IMR-90 (cell line): Measurements from ENCODE around the gene GRAMD2B. TPM values are rescaled to one million over a fixed set of nuclear protein-coding genes. Genes with fewer than 3 reads are reported as not detected.

ENCODE experiments used
- ATAC-seq: fragments of 200-7000 bp; cut with Tn5 transposase; 2 replicates; pipeline ENCODE4 v1.9.1; 2020; ENCODE audit warnings: low read depth, mild to moderate bottlenecking, moderate library complexity
- BruUV-seq: library from RNA; stranded (reverse); fragments of 400-500 nt; replicated peaks from 2 replicates; lab custom pipeline; 2021; lab: Mats Ljungman, UMichigan
- CTCF ChIA-PET: fragments of 300-600 bp; formaldehyde crosslinking; extraction: SDS; loops from one replicate; lab custom pipeline; 2021; ENCODE audit warnings: antibody characterized with exemption; lab: Yijun Ruan, JAX
- POLR2A ChIA-PET: fragments of 300-600 bp; sonication (Branson Sonifier 250); formaldehyde crosslinking; loops from one replicate; lab custom pipeline; 2022; ENCODE audit warnings: antibody characterized with exemption; ENCODE audit not compliant: unreplicated experiment; lab: Charles Lee
- DNase-seq: peaks from one replicate; pipeline ENCODE4 v3.0.0; 2013
- H2AFZ ChIP-seq: replicated peaks from 2 replicates; pipeline ENCODE3; 2013; ENCODE audit warnings: low read length, mild to moderate bottlenecking; ENCODE audit not compliant: poor library complexity
- H2AK5ac ChIP-seq: 2 replicates; pipeline ENCODE4 v1.6.1; 2013; ENCODE audit warnings: low read depth, low read length, inconsistent platforms
- H2AK9ac ChIP-seq: replicated peaks from 2 replicates; pipeline ENCODE3; 2013; ENCODE audit warnings: mild to moderate bottlenecking, low read depth, low read length, moderate library complexity; ENCODE audit not compliant: poor library complexity
- H2BK120ac ChIP-seq: 2 replicates; pipeline ENCODE4 v1.6.1; 2013; ENCODE audit warnings: low read depth, low read length, inconsistent platforms
- H2BK15ac ChIP-seq: 3 replicates; pipeline ENCODE4 v1.6.1; 2013; ENCODE audit warnings: low read depth, low read length, inconsistent platforms
- H2BK20ac ChIP-seq: 2 replicates; pipeline ENCODE4 v1.6.1; 2013; ENCODE audit warnings: low read depth, mild to moderate bottlenecking, inconsistent platforms, low read length, moderate library complexity
- H2BK5ac ChIP-seq: 2 replicates; pipeline ENCODE4 v1.6.1; 2013; ENCODE audit warnings: mild to moderate bottlenecking, low read depth, low read length, inconsistent platforms; ENCODE audit not compliant: poor library complexity, severe bottlenecking
- H3K14ac ChIP-seq: replicated peaks from 2 replicates; pipeline ENCODE4 v1.6.1; 2013; ENCODE audit warnings: low read depth, low read length, inconsistent platforms
- H3K18ac ChIP-seq: 2 replicates; pipeline ENCODE4 v1.6.1; 2013; ENCODE audit warnings: low read depth, low read length, control low read depth
- H3K23ac ChIP-seq: 2 replicates; pipeline ENCODE4 v1.6.1; 2013; ENCODE audit warnings: low read depth, low read length, inconsistent platforms
- H3K27ac ChIP-seq: 2 replicates; pipeline ENCODE4 v1.5.1; 2013; ENCODE audit warnings: mild to moderate bottlenecking, control low read depth, low read length; ENCODE audit not compliant: insufficient read depth
- H3K27me3 ChIP-seq: 2 replicates; pipeline ENCODE4 v1.6.1; 2013; ENCODE audit warnings: low read length; ENCODE audit not compliant: control insufficient read depth, insufficient read depth
- H3K36me3 ChIP-seq: 2 replicates; pipeline ENCODE4 v1.6.1; 2013; ENCODE audit warnings: low read length, mixed read lengths; ENCODE audit not compliant: control insufficient read depth, insufficient read depth
- H3K4ac ChIP-seq: 2 replicates; pipeline ENCODE4 v1.6.1; 2013; ENCODE audit warnings: low read depth, low read length, inconsistent platforms
- H3K4me1 ChIP-seq: 2 replicates; pipeline ENCODE4 v1.6.1; 2013; ENCODE audit warnings: low read length, mixed read lengths; ENCODE audit not compliant: control insufficient read depth, insufficient read depth
- H3K4me2 ChIP-seq: 2 replicates; pipeline ENCODE4 v1.6.1; 2013; ENCODE audit warnings: low read depth, mild to moderate bottlenecking, control low read depth, low read length, moderate library complexity
- H3K4me3 ChIP-seq: 2 replicates; pipeline ENCODE4 v1.5.1; 2013; ENCODE audit warnings: low read depth, mild to moderate bottlenecking, control low read depth, low read length, moderate library complexity; ENCODE audit not compliant: insufficient read depth
- H3K56ac ChIP-seq: 2 replicates; pipeline ENCODE4 v1.6.1; 2013; ENCODE audit warnings: low read length, inconsistent platforms; ENCODE audit not compliant: insufficient read depth; ENCODE audit errors: extremely low read depth
- H3K79me1 ChIP-seq, 2 experiments: 2 replicates each; pipeline ENCODE4 v1.6.1; 2013; ENCODE audit warnings: low read length in 2 of 2, inconsistent platforms in 1 of 2, low read depth in 1 of 2
- H3K9ac ChIP-seq: 2 replicates; pipeline ENCODE4 v1.6.1; 2013; ENCODE audit warnings: low read depth, low read length, control low read depth
- H3K9me1 ChIP-seq: 2 replicates; pipeline ENCODE4 v1.6.1; 2013; ENCODE audit warnings: low read length, inconsistent platforms; ENCODE audit not compliant: insufficient read depth
- H3K9me3 ChIP-seq: 2 replicates; pipeline ENCODE4 v1.6.1; 2013; ENCODE audit warnings: low read length; ENCODE audit not compliant: control insufficient read depth, insufficient read depth
- H4K20me1 ChIP-seq: 2 replicates; pipeline ENCODE4 v1.6.1; 2013; ENCODE audit warnings: low read length, inconsistent platforms; ENCODE audit not compliant: insufficient read depth
- H4K5ac ChIP-seq: 2 replicates; pipeline ENCODE4 v1.6.1; 2013; ENCODE audit warnings: mild to moderate bottlenecking, low read depth, low read length, control low read depth
- H4K8ac ChIP-seq, 2 experiments: 2 replicates each; pipeline ENCODE4 v1.6.1; 2013; ENCODE audit warnings: low read depth in 2 of 2, low read length in 2 of 2, control low read depth in 1 of 2, inconsistent platforms in 1 of 2
- H4K91ac ChIP-seq: 2 replicates; pipeline ENCODE4 v1.6.1; 2013; ENCODE audit warnings: low read depth, low read length, inconsistent platforms; ENCODE audit not compliant: insufficient read depth
- BHLHE40 ChIP-seq: fragments of 150-350 bp; IDR thresholded peaks from 2 replicates; pipeline ENCODE4 v1.6.1; 2016; ENCODE audit warnings: mild to moderate bottlenecking, low read depth, low read length
- CEBPB ChIP-seq: IDR thresholded peaks from 2 replicates; pipeline ENCODE4 v1.6.1; 2012; ENCODE audit warnings: low read depth, low read length, improper control_type of control experiment
- CHD1 ChIP-seq: IDR thresholded peaks from 2 replicates; pipeline ENCODE4 v1.6.1; 2012; ENCODE audit warnings: low read depth, low read length, improper control_type of control experiment
- FOS ChIP-seq: fragments of 150-350 bp; IDR thresholded peaks from 2 replicates; pipeline ENCODE4 v1.6.1; 2016; ENCODE audit warnings: low read depth, low read length
- MAFK ChIP-seq: IDR thresholded peaks from 2 replicates; pipeline ENCODE4 v1.6.1; 2012; ENCODE audit warnings: low read depth, low read length, improper control_type of control experiment
- MAZ ChIP-seq: IDR thresholded peaks from 2 replicates; pipeline ENCODE4 v1.6.1; 2012; ENCODE audit warnings: low read depth, mild to moderate bottlenecking, low read length, improper control_type of control experiment, moderate library complexity, borderline replicate concordance
- MXI1 ChIP-seq: IDR thresholded peaks from 2 replicates; pipeline ENCODE4 v1.6.1; 2012; ENCODE audit warnings: low read depth, mild to moderate bottlenecking, low read length, moderate library complexity, borderline replicate concordance
- NFE2L2 ChIP-seq: fragments of 150-350 bp; IDR thresholded peaks from 2 replicates; pipeline ENCODE4 v1.6.1; 2016; ENCODE audit warnings: low read depth, mild to moderate bottlenecking, low read length
- POLR2A ChIP-seq: IDR thresholded peaks from 2 replicates; pipeline ENCODE4 v1.6.1; 2012; ENCODE audit warnings: mild to moderate bottlenecking, low read depth, low read length
- RAD21 ChIP-seq: IDR thresholded peaks from 2 replicates; pipeline ENCODE4 v1.6.1; 2012; ENCODE audit warnings: low read length, improper control_type of control experiment
- RCOR1 ChIP-seq: IDR thresholded peaks from 2 replicates; pipeline ENCODE4 v1.6.1; 2012; ENCODE audit warnings: mild to moderate bottlenecking, low read length, improper control_type of control experiment; ENCODE audit not compliant: insufficient replicate concordance
- RFX5 ChIP-seq: IDR thresholded peaks from 2 replicates; pipeline ENCODE4 v1.8.0; 2012; ENCODE audit warnings: low read depth, mild to moderate bottlenecking, low read length, moderate library complexity
- SMC3 ChIP-seq: fragments of 150-350 bp; IDR thresholded peaks from 2 replicates; pipeline ENCODE4 v1.6.1; 2016; ENCODE audit warnings: low read depth, mild to moderate bottlenecking, antibody characterized with exemption, low read length, moderate library complexity
- WGBS, 2 experiments: methylation state at CpG; one replicate each; pipeline versions ENCODE4 v1.1.5 to v1.1.7; 2013; ENCODE audit warnings: missing lambda C conversion rate in 2 of 2; ENCODE audit not compliant: insufficient read length in 1 of 2; ENCODE audit errors: extremely low coverage in 2 of 2; 5-methylcytosine and 5-hydroxymethylcytosine counted together
- dilution Hi-C: fragments of 300-500 bp; cut with HindIII; formaldehyde crosslinking; loops from one replicate; pipeline ENCODE4 v1.14.3; 2018; ENCODE audit warnings: low sequenced_read_pairs; ENCODE audit not compliant: unreplicated experiment
- in situ Hi-C: fragments of 300-500 bp; cut with MboI; formaldehyde crosslinking; loops from 3 replicates; pipeline ENCODE4 v1.14.3; 2019; ENCODE audit warnings: low sequenced_read_pairs, inconsistent platforms, mixed read lengths
- intact Hi-C: fragments of 100-400 bp; cut with micrococcal nuclease; formaldehyde crosslinking; loops from 2 replicates; pipeline ENCODE4 v1.10.0; 2022
- polyA plus RNA-seq, 3 experiments: library from polyadenylated mRNA; depleted of rRNA; stranded (reverse); fragments of >200 nt; gene quantifications; 2 replicates each; pipeline ENCODE4 v1.2.3, GENCODE V29; 2012; ENCODE audit warnings: low replicate concordance in 1 of 3
- total RNA-seq: library from RNA; depleted of rRNA; stranded (reverse); fragments of >200 nt; gene quantifications from 2 replicates; pipeline ENCODE4 v1.2.3, GENCODE V29; 2012
- TF ChIP-seq, protein P1 (sequence below): fragments of 150-350 bp; IDR thresholded peaks from 2 replicates; pipeline ENCODE4 v1.6.1; 2016; ENCODE audit warnings: low read depth, mild to moderate bottlenecking, low read length, moderate library complexity, borderline replicate concordance
- TF ChIP-seq, protein P2 (sequence below): conservative IDR thresholded peaks from 2 replicates; pipeline ENCODE4 v1.5.1; 2012; ENCODE audit warnings: mild to moderate bottlenecking, low read depth, low read length, improper control_type of control experiment
- TF ChIP-seq, protein P3 (sequence below): fragments of 150-350 bp; IDR thresholded peaks from 2 replicates; pipeline ENCODE4 v1.6.1; 2017; ENCODE audit warnings: mild to moderate bottlenecking, antibody characterized with exemption, low read length, low read depth

Gene GRAMD2B
- total and polyA plus RNA-seq, 2 of the 4 experiments (the other 2 are of a cell fraction), result 13.9 to 20.3 TPM

DNA sequence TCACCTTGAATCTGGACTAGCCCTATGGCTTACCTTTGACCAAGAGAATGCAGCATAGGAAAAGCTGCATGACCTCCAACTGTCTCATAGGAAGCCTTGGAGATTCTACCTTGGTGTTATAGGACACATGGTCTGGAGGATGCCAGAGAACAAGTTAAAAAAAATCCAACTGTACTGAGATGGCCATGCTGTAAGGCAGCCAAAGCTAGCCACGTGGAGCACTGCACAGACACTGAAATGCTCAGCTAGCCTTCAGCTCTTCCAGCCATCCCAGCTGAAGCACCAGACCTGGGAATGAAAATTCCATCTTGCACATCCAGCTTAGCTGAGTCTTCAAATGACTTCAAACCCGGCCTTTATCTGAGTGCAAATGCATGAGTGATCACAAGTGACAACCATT is 6.0 kb upstream of the GRAMD2B start:
- CTCF ChIA-PET, result no interaction called here
- Histone ChIP-seq H3K4me1 (peaks cover 3% of the 10 kb centered on the region), H4K20me1 (no peaks in the 10 kb centered on the region), H3K23ac (no peak overlapping the region), H2BK5ac (no peak overlapping the region), H2AK9ac (no peak overlapping the region), H3K14ac (no peak overlapping the region), H3K36me3 (no peaks in the 10 kb centered on the region), H3K56ac (no peak overlapping the region), H3K4ac (no peak overlapping the region), H3K27ac (no peak overlapping the region), H4K5ac (no peak overlapping the region), H3K4me2 (no peak overlapping the region), H2BK120ac (no peak overlapping the region), H3K9me3 (no peaks in the 10 kb centered on the region), H3K79me1 (no peaks in the 10 kb centered on the region), H3K18ac (no peak overlapping the region), H4K91ac (no peak overlapping the region), H4K8ac (no peak overlapping the region), H2BK20ac (no peak overlapping the region), H2AK5ac (no peak overlapping the region), H3K4me3 (no peak overlapping the region), H3K9me1 (peaks cover 2% of the 10 kb centered on the region; the same call in 1 of the 2 replicates), H2BK15ac (no peak overlapping the region), H3K9ac (no peak overlapping the region), H3K27me3 (no peaks in the 10 kb centered on the region), H2AFZ (no peak overlapping the region)
- DNase-seq (no peak), ATAC-seq (no peak)
- intact Hi-C loops, result no loop called here
- dilution Hi-C loops, result no loop called here
- POLR2A ChIA-PET, result no interaction called here
- in situ Hi-C loops, result no loop called here
- TF ChIP-seq SMC3 (no peak), RCOR1 (no peak), BHLHE40 (no peak), CHD1 (no peak), NFE2L2 (no peak), MAFK (no peak), MXI1 (no peak), CEBPB (no peak), RFX5 (no peak), RAD21 (no peak), FOS (no peak), MAZ (no peak), POLR2A (no peak)
- TF ChIP-seq, protein P1, sequence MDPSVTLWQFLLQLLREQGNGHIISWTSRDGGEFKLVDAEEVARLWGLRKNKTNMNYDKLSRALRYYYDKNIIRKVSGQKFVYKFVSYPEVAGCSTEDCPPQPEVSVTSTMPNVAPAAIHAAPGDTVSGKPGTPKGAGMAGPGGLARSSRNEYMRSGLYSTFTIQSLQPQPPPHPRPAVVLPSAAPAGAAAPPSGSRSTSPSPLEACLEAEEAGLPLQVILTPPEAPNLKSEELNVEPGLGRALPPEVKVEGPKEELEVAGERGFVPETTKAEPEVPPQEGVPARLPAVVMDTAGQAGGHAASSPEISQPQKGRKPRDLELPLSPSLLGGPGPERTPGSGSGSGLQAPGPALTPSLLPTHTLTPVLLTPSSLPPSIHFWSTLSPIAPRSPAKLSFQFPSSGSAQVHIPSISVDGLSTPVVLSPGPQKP, result no peak
- TF ChIP-seq, protein P2, sequence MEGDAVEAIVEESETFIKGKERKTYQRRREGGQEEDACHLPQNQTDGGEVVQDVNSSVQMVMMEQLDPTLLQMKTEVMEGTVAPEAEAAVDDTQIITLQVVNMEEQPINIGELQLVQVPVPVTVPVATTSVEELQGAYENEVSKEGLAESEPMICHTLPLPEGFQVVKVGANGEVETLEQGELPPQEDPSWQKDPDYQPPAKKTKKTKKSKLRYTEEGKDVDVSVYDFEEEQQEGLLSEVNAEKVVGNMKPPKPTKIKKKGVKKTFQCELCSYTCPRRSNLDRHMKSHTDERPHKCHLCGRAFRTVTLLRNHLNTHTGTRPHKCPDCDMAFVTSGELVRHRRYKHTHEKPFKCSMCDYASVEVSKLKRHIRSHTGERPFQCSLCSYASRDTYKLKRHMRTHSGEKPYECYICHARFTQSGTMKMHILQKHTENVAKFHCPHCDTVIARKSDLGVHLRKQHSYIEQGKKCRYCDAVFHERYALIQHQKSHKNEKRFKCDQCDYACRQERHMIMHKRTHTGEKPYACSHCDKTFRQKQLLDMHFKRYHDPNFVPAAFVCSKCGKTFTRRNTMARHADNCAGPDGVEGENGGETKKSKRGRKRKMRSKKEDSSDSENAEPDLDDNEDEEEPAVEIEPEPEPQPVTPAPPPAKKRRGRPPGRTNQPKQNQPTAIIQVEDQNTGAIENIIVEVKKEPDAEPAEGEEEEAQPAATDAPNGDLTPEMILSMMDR, result no peak
- TF ChIP-seq, protein P3, sequence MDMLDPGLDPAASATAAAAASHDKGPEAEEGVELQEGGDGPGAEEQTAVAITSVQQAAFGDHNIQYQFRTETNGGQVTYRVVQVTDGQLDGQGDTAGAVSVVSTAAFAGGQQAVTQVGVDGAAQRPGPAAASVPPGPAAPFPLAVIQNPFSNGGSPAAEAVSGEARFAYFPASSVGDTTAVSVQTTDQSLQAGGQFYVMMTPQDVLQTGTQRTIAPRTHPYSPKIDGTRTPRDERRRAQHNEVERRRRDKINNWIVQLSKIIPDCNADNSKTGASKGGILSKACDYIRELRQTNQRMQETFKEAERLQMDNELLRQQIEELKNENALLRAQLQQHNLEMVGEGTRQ, result no peak
- BruUV-seq, result no TSS peak
- WGBS, 2 experiments, result no CpG with 5 or more reads among the region's 2 CpGs
